BJ (cell line): ENCODE results near the gene DEGS1. TPM values are rescaled to one million over a fixed set of nuclear protein-coding genes. Genes with fewer than 3 reads are reported as not detected.

Experiments used
- CTCF ChIA-PET: fragments of 350-600 bp; formaldehyde crosslinking; extraction: SDS; loops from one replicate; lab custom pipeline; 2021; ENCODE audit warnings: antibody characterized with exemption, inconsistent platforms; lab: Yijun Ruan, JAX
- POLR2A ChIA-PET: fragments of 300-600 bp; sonication (Branson Sonifier 250); formaldehyde crosslinking; extraction: SDS; loops from one replicate; lab custom pipeline; 2021; ENCODE audit warnings: antibody characterized with exemption; lab: Charles Lee
- DNase-seq: peaks from one replicate; pipeline ENCODE4 v3.0.0-alpha.2; 2011; ENCODE audit warnings: low read depth
- H3K27me3 ChIP-seq: 2 replicates; pipeline ENCODE4 v1.6.0; 2011; ENCODE audit warnings: low read length; ENCODE audit not compliant: control insufficient read depth, insufficient read depth
- H3K36me3 ChIP-seq: 2 replicates; pipeline ENCODE4 v1.5.1; 2011; ENCODE audit warnings: low read length; ENCODE audit not compliant: control insufficient read depth, insufficient read depth
- H3K4me3 ChIP-seq: 2 replicates; pipeline ENCODE4 v1.5.1; 2011; ENCODE audit warnings: low read depth, mild to moderate bottlenecking, control low read depth, low read length
- polyA plus RNA-seq: library from polyadenylated mRNA; depleted of rRNA; stranded (reverse); fragments of >200 nt; gene quantifications from 2 replicates; pipeline ENCODE4 v1.2.3, GENCODE V29; 2011
- TF ChIP-seq, protein P1 (sequence below): IDR thresholded peaks from 2 replicates; pipeline ENCODE4 v1.5.1; 2011; ENCODE audit warnings: low read depth, mild to moderate bottlenecking, control low read depth, inconsistent platforms, low read length, moderate library complexity; ENCODE audit not compliant: insufficient read depth

The DEGS1 gene
- polyA plus RNA-seq, 1 experiment = 77.2 TPM

DNA sequence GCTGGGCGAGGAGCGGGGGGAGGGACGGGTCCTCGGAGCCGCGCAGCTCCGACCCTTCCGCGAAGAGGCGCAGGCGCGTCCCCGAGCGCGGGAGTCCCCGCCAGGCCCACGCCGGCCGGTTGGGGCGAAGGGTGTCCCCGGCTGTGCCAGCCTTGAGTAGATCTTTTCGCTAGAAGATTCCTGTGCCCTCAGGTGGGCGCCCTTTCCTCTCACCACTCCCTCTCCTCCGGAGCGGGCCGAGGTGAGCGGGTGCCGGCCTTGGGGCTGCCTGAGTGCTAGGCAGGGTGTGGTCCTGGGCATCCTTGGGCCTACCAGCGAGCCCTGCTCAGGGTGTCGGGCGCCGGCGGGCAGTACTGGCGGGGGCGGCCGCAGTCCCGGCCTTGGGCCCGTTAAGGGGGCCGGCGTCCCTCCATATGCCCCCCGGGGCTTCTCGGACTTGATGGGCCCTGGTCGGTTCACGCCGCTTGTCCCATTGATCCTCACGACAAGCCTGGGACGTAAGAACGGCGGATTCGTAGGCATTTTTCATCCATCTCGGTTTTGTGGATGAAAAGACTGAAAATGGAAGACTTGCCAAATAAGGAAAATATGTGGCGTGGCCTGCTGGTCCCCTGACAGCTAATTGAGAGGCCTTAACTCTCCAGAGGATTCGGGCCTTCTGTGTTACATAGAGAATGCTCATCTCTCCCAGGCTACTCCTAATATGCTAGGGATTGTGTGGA lies 712 bp downstream of the DEGS1 start:
- TF ChIP-seq, protein P1, sequence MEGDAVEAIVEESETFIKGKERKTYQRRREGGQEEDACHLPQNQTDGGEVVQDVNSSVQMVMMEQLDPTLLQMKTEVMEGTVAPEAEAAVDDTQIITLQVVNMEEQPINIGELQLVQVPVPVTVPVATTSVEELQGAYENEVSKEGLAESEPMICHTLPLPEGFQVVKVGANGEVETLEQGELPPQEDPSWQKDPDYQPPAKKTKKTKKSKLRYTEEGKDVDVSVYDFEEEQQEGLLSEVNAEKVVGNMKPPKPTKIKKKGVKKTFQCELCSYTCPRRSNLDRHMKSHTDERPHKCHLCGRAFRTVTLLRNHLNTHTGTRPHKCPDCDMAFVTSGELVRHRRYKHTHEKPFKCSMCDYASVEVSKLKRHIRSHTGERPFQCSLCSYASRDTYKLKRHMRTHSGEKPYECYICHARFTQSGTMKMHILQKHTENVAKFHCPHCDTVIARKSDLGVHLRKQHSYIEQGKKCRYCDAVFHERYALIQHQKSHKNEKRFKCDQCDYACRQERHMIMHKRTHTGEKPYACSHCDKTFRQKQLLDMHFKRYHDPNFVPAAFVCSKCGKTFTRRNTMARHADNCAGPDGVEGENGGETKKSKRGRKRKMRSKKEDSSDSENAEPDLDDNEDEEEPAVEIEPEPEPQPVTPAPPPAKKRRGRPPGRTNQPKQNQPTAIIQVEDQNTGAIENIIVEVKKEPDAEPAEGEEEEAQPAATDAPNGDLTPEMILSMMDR = no peak
- POLR2A ChIA-PET = no interaction called here
- no peak for DNase-seq
- CTCF ChIA-PET = interaction anchor here (0.5 to 1.4 kb wide), 2 partner anchors 15 to 92 kb away, joined by 3 read pairs; no protein-coding TSS in a partner anchor
- Histone ChIP-seq H3K27me3 (no peaks in the 10 kb centered on the region), H3K36me3 (peaks cover 1% of the 10 kb centered on the region; the same call in 1 of the 2 replicates), H3K4me3 (peak overlapping the region; percentile 75)

DNA sequence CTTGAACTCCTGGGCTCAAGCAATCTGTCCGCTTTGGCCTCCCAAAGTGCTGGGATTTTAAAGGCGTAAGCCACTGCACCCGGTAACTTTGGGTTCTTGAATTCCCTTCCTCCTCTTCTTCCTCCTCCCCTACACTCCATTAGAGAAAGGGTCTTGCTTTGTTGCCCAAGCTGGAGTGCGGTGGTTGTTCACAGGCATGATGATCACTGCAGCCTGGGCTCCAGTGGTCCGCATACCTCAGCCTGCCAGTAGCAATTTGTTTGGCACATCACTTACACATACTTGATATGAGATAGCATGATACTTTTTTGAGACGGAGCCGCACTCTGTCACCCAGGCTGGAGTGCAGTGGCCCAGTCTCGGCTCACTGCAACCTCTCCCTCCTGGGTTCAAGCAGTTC lies 2.2 kb downstream of the DEGS1 start:
- CTCF ChIA-PET = interaction anchor here (1.0 kb wide), 1 partner anchor 15 kb away, joined by 3 read pairs; no protein-coding TSS in a partner anchor
- H3K36me3 ChIP-seq = peaks cover 1% of the 10 kb centered on the region; the same call in 1 of the 2 replicates
- TF ChIP-seq, protein P1 = no peak
- DNase-seq = no peak
- H3K4me3 ChIP-seq = no peak overlapping the region
- POLR2A ChIA-PET = no interaction called here
- no peaks in the 10 kb centered on the region for H3K27me3 ChIP-seq

GRCh38 chr1:224188286-224188685 lies 5.2 kb downstream of the DEGS1 start:
- H3K27me3 ChIP-seq = no peaks in the 10 kb centered on the region
- H3K36me3 ChIP-seq = peaks cover 3% of the 10 kb centered on the region; the same call in 1 of the 2 replicates
- ChIA-PET POLR2A (no interaction called here), CTCF (no interaction called here)
- TF ChIP-seq, protein P1 = no peak
- DNase-seq = no peak
- no peak overlapping the region for H3K4me3 ChIP-seq

DNA sequence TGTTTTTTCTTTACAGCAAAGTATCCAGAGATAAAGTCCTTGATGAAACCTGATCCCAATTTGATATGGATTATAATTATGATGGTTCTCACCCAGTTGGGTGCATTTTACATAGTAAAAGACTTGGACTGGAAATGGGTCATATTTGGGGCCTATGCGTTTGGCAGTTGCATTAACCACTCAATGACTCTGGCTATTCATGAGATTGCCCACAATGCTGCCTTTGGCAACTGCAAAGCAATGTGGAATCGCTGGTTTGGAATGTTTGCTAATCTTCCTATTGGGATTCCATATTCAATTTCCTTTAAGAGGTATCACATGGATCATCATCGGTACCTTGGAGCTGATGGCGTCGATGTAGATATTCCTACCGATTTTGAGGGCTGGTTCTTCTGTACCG lies 6.5 kb downstream of the DEGS1 start:
- ChIA-PET CTCF (no interaction called here), POLR2A (no interaction called here)
- peaks cover 3% of the 10 kb centered on the region; the same call in 1 of the 2 replicates for H3K36me3 ChIP-seq

More for the DNA sequence above, 6.5 kb downstream of the DEGS1 start:
- TF ChIP-seq, protein P1 = no peak
- Histone ChIP-seq H3K27me3 (no peaks in the 10 kb centered on the region), H3K4me3 (no peak overlapping the region)
- no peak for DNase-seq
